Activated T-helper 17 cell treated with anti-CD3 and anti-CD28 coated beads, Interleukin-2, amount 50 U/mL, for 72 hours (primary cell): ENCODE data around the gene PTPRD. TPM values are rescaled to one million over a fixed set of nuclear protein-coding genes. Genes with fewer than 3 reads are reported as not detected.
"Not testable (repeated sequence)": the region's sequence is repeated elsewhere in the genome, so short reads cannot be mapped to it uniquely, and the experiment has no call there.

Source experiments
- ATAC-seq: fragments of 150-1000 bp; cut with Tn5 transposase; replicated peaks from 2 replicates; pipeline ENCODE4 v1.10.0; 2021; ENCODE audit warnings: mild to moderate bottlenecking, moderate library complexity
- H3K27ac Mint-ChIP-seq: one replicate; pipeline ENCODE4 v1.8.0; 2022; ENCODE audit warnings: mixed read lengths
- H3K27me3 Mint-ChIP-seq: one replicate; pipeline ENCODE4 v1.8.0; 2022; ENCODE audit warnings: mixed read lengths
- H3K36me3 Mint-ChIP-seq: one replicate; pipeline ENCODE4 v1.8.0; 2022; ENCODE audit warnings: low read depth, mild to moderate bottlenecking, mixed read lengths
- H3K4me1 Mint-ChIP-seq: one replicate; pipeline ENCODE4 v1.8.0; 2022; ENCODE audit warnings: mixed read lengths
- H3K4me3 Mint-ChIP-seq: one replicate; pipeline ENCODE4 v1.8.0; 2022; ENCODE audit warnings: mild to moderate bottlenecking, mixed read lengths
- H3K9me3 Mint-ChIP-seq: one replicate; pipeline ENCODE4 v1.8.0; 2022; ENCODE audit warnings: mixed read lengths
- total RNA-seq, 2 donors: library from RNA; stranded (reverse); gene quantifications; one replicate each; pipeline ENCODE4 v1.2.3, GENCODE V29; 2022

Gene PTPRD
- total RNA-seq, 2 donors from 2014 or later = 0.04 TPM; not detected in 1

DNA sequence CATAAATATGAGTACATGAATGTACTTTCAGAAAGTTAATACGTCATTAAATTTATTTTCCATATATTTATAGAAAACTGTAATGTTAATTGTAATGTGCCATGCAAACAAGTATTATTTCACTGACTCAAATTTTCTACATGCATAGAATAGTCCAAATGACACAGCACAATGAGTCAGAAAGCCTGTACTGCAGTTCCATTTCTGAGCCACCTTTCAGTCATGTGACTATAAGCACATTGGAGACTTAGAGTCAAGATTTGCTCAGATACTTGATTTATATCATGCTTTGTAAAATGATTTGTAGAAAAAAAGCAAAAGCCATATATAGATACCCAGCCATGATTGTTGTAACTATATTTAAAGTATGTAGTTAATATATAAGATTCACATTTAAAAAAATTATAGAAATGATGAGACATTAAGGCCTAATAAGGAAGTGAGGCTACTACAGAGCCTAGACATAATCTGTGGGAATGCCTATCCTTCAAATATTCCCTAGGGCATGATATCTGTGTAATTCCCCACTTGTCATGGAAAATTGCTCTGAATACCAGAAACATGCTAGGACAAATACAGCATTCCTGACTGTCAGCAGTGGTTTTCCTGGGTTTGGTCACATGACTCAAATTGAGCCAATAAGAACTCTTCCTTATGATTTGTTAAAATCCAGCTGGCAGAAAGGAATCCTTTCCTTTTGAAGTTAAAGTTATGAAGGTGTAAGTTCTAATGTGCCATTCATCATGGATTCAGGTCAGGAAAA lies 50.0 kb downstream of the PTPRD start:
- H3K27me3 Mint-ChIP-seq = no peaks in the 10 kb centered on the region
- no peak overlapping the region for H3K4me3 Mint-ChIP-seq
- H3K4me1 Mint-ChIP-seq = no peaks in the 10 kb centered on the region
- no peaks in the 10 kb centered on the region for H3K36me3 Mint-ChIP-seq
- no peak overlapping the region for H3K27ac Mint-ChIP-seq
- H3K9me3 Mint-ChIP-seq = peaks cover 18% of the 10 kb centered on the region
- no peak for ATAC-seq

GRCh38 chr9:10548348-10548747 lies 64.5 kb downstream of the PTPRD start:
- Mint-ChIP-seq H3K9me3 (peaks cover 17% of the 10 kb centered on the region), H3K27ac (no peak overlapping the region), H3K4me3 (no peak overlapping the region), H3K4me1 (no peaks in the 10 kb centered on the region), H3K27me3 (no peaks in the 10 kb centered on the region), H3K36me3 (no peaks in the 10 kb centered on the region)
- no peak for ATAC-seq

DNA sequence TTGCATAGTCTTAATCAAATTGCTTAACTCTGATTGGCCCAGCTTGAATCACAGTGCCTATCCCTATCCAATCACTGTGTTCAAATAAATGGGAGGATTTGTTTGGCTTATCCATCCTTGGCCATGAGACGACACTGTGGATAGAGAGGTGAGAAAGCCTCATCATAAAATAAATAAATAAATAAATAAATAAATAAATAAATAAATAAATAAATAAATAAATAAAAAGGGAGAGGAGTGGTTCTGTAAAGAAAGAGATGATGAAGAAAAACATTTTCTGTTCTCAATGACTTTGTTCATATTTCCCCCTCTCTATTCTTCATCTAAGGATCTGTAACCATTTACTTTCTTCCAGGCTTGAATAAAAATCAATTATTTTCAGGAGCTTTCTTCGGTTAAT lies 74.7 kb downstream of the PTPRD start:
- ATAC-seq = no peak
- H3K9me3 Mint-ChIP-seq = peaks cover 8% of the 10 kb centered on the region
- no peaks in the 10 kb centered on the region for H3K4me1 Mint-ChIP-seq
- H3K27me3 Mint-ChIP-seq = no peaks in the 10 kb centered on the region
- no peak overlapping the region for H3K4me3 Mint-ChIP-seq
- H3K27ac Mint-ChIP-seq = no peak overlapping the region
- H3K36me3 Mint-ChIP-seq = no peaks in the 10 kb centered on the region

DNA sequence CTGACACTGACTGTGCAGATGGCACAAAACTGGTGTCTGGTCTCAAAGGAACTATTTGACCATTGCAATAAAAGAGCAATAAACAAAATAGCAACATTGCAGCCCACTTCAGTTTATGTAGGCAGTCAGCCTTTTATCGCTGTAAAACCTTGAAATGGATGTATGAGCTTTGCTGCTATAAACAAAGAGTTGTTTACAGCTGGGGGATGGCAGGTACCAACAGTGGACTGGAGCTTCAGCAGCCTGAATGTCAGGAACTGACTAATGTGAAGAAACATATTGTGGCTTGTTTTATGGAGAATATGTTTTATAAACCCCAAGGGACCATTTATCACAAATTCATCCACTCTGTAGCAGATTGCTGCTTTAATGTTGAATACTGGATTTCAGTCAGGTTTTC lies 78.0 kb downstream of the PTPRD start:
- no peaks in the 10 kb centered on the region for H3K36me3 Mint-ChIP-seq
- no peak overlapping the region for H3K4me3 Mint-ChIP-seq
- no peak for ATAC-seq
- H3K9me3 Mint-ChIP-seq = peaks cover 8% of the 10 kb centered on the region
- no peaks in the 10 kb centered on the region for H3K27me3 Mint-ChIP-seq
- H3K27ac Mint-ChIP-seq = no peak overlapping the region
- H3K4me1 Mint-ChIP-seq = no peaks in the 10 kb centered on the region

- Mint-ChIP-seq H3K9me3 (peaks cover 7% of the 10 kb centered on the region), H3K4me3 (no peak overlapping the region), H3K36me3 (no peaks in the 10 kb centered on the region), H3K27ac (no peak overlapping the region), H3K4me1 (no peaks in the 10 kb centered on the region), H3K27me3 (no peaks in the 10 kb centered on the region)
- no peak for ATAC-seq
Measured at GRCh38 chr9:10525972-10526371, 86.8 kb downstream of the PTPRD start.

GRCh38 chr9:10523164-10523563 lies 89.6 kb downstream of the PTPRD start:
- Mint-ChIP-seq H3K27me3 (no peaks in the 10 kb centered on the region), H3K4me3 (no peak overlapping the region), H3K36me3 (no peaks in the 10 kb centered on the region), H3K9me3 (peaks cover 9% of the 10 kb centered on the region), H3K27ac (no peak overlapping the region), H3K4me1 (no peaks in the 10 kb centered on the region)
- ATAC-seq = no peak

DNA sequence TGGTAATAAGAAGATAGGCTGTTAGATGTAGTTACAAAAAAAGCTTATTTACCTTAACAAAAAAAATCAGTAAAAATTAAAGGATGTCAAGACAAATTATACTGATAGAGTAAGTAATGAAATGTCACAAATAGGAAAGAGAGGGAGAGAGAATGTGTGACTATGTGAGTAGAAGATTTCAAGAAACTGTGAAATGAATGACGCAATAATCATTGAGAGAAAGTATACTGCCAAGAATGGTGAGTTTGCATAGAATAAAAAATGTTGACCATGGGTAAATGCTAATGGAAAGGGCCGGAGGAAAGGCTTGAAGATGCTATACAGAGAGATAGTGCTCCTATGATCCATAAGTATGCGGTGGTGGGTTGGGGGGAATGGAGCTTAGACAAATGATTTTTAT lies 100.7 kb downstream of the PTPRD start:
- Mint-ChIP-seq H3K9me3 (peaks cover 20% of the 10 kb centered on the region), H3K27ac (no peak overlapping the region), H3K4me1 (no peaks in the 10 kb centered on the region), H3K27me3 (no peaks in the 10 kb centered on the region), H3K4me3 (no peak overlapping the region), H3K36me3 (no peaks in the 10 kb centered on the region)
- no peak for ATAC-seq

- no peaks in the 10 kb centered on the region for H3K36me3 Mint-ChIP-seq
- H3K4me1 Mint-ChIP-seq = no peaks in the 10 kb centered on the region
- H3K4me3 Mint-ChIP-seq = no peak overlapping the region
- no peak for ATAC-seq
- H3K27ac Mint-ChIP-seq = no peak overlapping the region
- no peaks in the 10 kb centered on the region for H3K27me3 Mint-ChIP-seq
- H3K9me3 Mint-ChIP-seq = peaks cover 17% of the 10 kb centered on the region
Measured at GRCh38 chr9:10488937-10489336, 123.9 kb downstream of the PTPRD start.

DNA sequence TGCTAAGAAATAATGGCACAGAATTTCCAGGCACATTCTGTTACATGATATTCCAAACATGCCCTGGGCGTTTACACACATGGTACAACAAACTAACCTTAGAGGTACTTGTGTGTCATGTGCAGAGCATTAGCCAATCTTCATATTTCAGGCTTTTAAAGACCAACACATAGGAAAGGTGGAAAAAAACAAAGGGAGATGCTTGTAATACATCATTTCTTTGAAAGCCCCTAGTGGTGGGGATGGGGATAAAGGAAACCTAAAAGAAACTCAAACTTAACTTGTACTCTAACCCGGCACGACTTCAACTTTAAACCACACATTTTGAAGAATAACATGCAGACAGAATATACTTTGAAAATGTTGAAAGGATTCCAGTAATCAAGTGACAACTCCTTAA lies 133.6 kb downstream of the PTPRD start:
- H3K27ac Mint-ChIP-seq = no peak overlapping the region
- H3K36me3 Mint-ChIP-seq = no peaks in the 10 kb centered on the region
- no peak for ATAC-seq
- peaks cover 7% of the 10 kb centered on the region for H3K9me3 Mint-ChIP-seq
- no peaks in the 10 kb centered on the region for H3K4me1 Mint-ChIP-seq
- H3K27me3 Mint-ChIP-seq = no peaks in the 10 kb centered on the region
- no peak overlapping the region for H3K4me3 Mint-ChIP-seq

- not testable (repeated sequence) for H3K27me3 Mint-ChIP-seq, H3K4me1 Mint-ChIP-seq, ATAC-seq, H3K4me3 Mint-ChIP-seq, H3K27ac Mint-ChIP-seq, H3K36me3 Mint-ChIP-seq
- peaks cover 17% of the 10 kb centered on the region for H3K9me3 Mint-ChIP-seq
Measured at GRCh38 chr9:10449201-10449617, 163.6 kb downstream of the PTPRD start.

DNA sequence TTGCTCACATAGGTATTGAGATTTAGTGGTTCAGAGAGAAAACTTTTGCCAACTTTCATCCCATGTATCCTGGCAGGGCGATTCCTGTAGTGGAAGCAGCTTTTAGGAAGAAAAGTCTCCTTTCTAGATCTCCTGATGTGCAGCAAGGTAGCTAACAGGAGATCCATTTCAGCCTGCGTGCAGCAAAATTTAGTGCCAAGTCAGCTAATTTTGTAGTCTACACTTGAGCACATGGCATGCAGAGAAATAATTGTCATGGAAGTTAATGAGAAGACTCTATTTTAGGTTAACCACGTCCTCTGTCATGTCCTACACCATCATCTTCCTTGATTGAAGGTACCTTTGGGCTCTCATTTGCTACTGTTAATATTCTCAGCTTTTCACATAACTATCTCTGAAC lies 165.8 kb downstream of the PTPRD start:
- no peak for ATAC-seq
- no peaks in the 10 kb centered on the region for H3K4me1 Mint-ChIP-seq
- H3K4me3 Mint-ChIP-seq = no peak overlapping the region
- H3K36me3 Mint-ChIP-seq = no peaks in the 10 kb centered on the region
- H3K27ac Mint-ChIP-seq = no peak overlapping the region
- H3K27me3 Mint-ChIP-seq = no peaks in the 10 kb centered on the region
- peaks cover 13% of the 10 kb centered on the region for H3K9me3 Mint-ChIP-seq

DNA sequence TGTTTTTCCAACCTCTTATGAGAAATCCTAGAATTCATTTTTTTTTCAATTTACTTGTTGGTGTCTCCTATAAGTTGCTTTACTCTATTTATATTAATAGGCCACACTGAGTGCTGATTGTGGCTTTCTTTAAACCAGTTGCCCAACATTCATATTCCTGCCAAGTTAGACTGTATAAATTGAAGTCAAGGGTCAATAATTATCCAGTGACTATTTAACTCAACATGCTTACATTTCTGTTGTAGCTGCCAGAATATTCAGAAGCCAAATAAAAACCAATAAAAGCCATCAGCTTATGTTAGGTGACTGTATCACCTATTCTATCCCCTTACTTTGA lies 169.0 kb downstream of the PTPRD start:
- Mint-ChIP-seq H3K9me3 (peaks cover 14% of the 10 kb centered on the region), H3K4me3 (no peak overlapping the region), H3K36me3 (no peaks in the 10 kb centered on the region), H3K27ac (no peak overlapping the region), H3K4me1 (no peaks in the 10 kb centered on the region), H3K27me3 (no peaks in the 10 kb centered on the region)
- no peak for ATAC-seq

GRCh38 chr9:10443181-10443867 lies 169.5 kb downstream of the PTPRD start:
- Mint-ChIP-seq H3K27me3 (no peaks in the 10 kb centered on the region), H3K4me1 (no peaks in the 10 kb centered on the region), H3K27ac (no peak overlapping the region), H3K4me3 (no peak overlapping the region), H3K36me3 (no peaks in the 10 kb centered on the region), H3K9me3 (peaks cover 14% of the 10 kb centered on the region)
- ATAC-seq = no peak

- ATAC-seq = no peak
Measured at GRCh38 chr9:10438955-10439354, 173.8 kb downstream of the PTPRD start.

GRCh38 chr9:10436756-10437155 lies 176.0 kb downstream of the PTPRD start:
- Mint-ChIP-seq H3K4me3 (no peak overlapping the region), H3K9me3 (peaks cover 11% of the 10 kb centered on the region), H3K27me3 (no peaks in the 10 kb centered on the region), H3K36me3 (no peaks in the 10 kb centered on the region), H3K4me1 (no peaks in the 10 kb centered on the region), H3K27ac (no peak overlapping the region)
- ATAC-seq = no peak

More at GRCh38 chr9:10438955-10439354, 173.8 kb downstream of the PTPRD start:
- H3K27me3 Mint-ChIP-seq = no peaks in the 10 kb centered on the region
- no peak overlapping the region for H3K27ac Mint-ChIP-seq
- peaks cover 4% of the 10 kb centered on the region for H3K9me3 Mint-ChIP-seq
- no peaks in the 10 kb centered on the region for H3K36me3 Mint-ChIP-seq
- no peak overlapping the region for H3K4me3 Mint-ChIP-seq
- H3K4me1 Mint-ChIP-seq = no peaks in the 10 kb centered on the region
